ENCODE results near the gene TOR1AIP2.

Gene TOR1AIP2

DNA sequence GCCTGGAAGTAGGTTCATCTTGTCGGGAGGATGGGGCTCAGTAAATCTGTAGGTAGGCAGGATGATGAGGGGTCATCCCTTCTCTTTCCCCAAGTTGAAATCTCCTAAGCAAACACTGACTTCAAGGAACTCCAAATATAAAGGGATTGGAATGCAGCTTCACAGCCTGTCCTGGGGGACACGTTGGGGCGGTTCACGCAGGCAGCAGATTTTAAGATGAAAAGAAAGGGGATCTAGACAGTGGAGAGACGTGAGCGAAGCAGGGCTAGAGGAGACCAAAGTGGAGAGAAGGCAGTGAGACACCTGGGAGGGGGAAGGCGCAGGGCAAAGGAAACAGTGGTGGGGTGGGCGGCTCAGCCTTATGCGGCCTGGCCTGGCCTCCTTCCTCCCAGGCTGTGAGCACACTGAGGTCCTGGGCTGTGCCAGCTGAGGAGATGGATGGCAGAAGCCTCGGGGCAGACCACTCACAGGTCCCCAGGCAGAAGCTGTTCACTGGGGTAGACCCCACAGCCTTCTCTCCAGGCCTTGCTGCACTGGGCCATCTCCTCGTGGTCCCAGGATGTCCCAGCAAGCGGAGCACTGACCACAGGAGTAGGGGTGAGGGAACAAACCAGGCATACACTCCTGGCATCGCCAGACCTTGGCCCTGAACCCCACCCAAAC is 51.7 kb downstream of the TOR1AIP2 start:
- no peak for DNase-seq (ENCODE audit: low read depth in 2 of 2)

DNA sequence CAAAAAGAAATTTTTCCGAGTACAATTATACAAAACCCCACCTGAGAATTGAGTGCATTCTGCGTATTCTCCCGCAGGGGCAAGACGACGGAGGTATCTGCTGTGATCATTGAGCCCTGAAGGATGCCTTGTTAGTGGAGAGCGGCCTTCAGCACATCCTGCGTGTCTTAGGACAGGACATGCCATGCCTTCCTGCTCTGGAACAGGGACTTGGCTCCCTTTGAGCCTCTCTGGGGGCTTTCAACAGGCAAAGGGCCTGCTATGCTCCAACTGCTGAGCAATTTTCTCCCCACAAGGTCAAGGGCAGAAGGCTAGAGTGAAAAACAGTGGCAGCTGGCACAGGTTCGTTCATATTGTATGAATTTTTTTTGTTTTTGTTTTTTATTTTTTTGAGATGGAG is 52.4 kb downstream of the TOR1AIP2 start:
- DNase-seq (ENCODE audit: low read depth in 2 of 2), result no peak

DNA sequence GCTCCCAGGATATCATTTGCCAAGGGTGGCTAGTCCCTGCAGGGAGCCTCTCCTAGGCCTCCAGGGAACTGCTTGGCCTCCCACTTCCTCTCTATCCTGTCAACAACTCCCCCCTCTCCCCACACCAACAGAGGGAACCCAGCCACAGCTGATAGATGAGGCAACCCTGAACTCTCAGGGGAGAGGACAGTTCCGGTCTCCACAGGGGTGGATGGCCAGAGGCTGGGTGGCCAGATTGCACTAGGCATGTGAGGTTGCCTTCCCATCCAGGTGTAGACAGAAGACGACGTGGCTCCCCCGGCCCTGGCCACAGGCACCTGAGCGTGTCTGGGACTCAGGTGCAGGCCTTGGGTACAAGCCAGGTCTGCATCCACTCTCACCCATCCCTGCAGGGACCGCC is 53.3 kb downstream of the TOR1AIP2 start:
- no peak for DNase-seq (ENCODE audit: low read depth in 2 of 2)

DNA sequence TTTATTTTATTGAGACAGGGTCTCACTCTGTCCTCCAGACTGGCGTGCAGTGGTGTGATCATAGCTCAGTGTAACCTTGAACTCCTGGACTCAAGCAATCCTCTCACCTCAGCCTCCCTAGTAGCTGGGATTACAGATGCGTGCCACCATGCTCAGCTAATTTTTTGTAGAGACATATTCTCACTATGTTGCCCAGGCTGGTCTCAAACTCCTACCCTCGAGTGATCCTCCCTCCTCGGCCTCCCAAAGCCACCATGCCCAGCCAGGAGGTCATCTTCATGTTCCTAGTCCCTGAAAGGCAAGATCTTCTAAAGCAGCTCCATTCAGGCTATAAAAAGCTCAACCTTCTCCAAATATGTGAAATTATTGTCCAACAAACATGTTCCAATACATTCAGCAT is 53.9 kb downstream of the TOR1AIP2 start:
- no peak for DNase-seq (ENCODE audit: low read depth in 2 of 2)

DNA sequence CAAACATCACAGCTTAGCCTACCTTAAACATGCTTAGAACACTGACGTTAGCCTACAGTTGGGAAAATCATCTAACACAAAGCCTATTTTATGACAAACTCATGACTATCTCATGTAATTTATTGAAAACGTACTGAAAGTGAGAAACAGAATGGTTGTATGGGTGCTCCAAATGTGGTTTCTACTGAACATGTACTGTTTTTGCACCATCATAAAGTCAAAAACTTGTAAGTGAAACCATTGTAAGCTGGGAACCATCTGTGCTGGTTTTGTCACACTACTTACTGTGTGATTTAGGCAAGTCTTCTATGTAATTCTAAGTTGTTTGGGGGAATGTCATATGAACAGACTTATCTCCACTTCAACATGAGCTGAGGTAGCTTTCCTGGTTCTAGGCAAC is 55.5 kb downstream of the TOR1AIP2 start:
- no peak for DNase-seq (ENCODE audit: low read depth in 2 of 2)

DNA sequence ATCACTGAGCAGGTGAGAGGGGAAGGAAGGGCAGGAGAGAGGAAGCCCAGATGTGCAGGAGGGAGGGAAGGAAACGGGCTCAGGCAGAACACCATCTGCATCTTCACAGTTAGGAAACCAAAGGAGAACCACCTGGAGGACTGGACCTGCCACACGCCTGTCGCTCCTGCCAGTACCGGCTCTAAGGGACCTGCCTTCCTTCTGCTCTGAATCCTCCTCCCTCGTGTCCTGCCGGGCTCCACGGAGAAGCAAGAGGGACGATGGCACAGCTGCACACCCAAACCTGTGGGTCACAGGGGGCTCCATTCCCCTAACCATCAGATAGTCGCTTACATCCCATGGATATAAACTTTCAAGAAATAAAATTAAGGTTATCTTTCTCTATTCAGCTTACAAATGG is 56.1 kb downstream of the TOR1AIP2 start:
- DNase-seq (ENCODE audit: low read depth in 2 of 2), result no peak

DNA sequence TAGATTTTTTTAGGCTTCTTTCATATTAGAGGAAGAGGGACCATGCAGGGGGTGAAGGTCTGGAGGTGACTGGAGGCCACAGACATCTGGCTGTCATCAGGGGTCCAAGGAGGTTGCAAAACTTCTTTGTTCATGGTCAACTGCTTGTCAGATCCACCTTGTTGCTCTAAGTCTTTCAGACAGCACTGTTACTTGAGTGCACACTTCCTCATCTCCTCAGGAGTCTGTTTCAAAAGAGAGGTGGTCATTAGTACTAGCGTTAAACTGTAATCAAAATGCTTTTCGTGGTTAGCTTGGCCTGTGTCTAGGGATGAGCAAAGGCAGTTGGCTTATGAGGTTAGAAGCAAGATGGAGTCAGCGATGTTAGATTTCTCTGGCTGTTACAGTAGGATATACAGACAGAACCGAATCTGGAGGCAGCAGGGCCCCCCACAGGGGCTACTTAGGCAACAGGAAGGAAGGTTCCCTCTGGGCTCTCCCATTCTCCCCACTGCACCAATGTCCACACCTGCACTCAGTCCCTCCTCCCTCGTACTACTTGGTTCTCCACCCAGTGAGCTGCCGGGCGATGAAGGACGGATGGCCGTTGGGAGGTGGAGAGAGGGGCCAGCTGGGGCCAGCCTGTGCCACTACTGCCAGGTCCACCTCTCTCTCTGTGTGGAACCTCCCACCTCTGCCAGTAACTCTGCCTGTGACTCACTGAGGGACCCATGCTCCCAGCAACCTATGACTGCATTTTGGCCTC is 57.2 kb downstream of the TOR1AIP2 start:
- no peak for DNase-seq (ENCODE audit: low read depth in 2 of 2)

DNA sequence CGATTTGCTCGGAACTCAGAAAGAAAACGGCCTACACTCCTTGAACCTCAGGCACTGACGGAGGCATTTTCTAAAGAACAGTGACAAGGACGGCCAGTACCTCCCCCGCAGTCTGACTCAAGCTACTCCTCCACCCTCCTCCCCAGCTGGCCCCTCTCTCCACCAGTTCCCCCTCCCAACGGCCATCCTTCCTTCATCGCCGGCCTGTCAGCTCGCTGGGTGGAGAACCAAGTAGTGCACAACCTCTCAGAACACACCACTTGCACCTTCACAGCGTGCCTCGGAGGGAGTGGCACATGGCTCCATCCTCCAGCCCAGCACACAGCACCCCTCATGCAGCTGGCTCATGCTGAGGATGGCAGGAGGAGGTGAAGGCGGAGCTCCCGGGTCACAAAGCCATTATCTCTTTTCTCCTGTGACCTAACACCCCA is 58.8 kb downstream of the TOR1AIP2 start:
- no peak for DNase-seq (ENCODE audit: low read depth in 2 of 2)

DNA sequence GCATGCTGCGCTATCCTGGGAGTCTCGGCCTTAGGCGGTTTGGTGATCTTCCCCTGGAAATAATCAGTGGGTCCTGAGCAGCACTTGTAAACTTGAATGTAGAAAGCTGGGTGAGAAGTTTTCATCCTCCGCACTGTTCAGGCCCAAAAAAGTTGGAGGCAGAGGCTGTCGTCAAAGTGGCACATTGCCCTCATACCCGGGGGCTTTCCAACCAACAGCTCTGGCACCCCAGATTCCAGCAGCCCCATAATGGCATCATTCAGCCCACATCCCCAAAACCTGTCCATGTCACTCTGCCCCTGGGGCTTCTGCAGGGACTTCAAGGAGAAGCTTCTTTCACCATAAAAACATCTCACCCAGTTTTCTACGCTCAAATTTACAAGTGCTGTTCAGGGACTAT is 59.3 kb downstream of the TOR1AIP2 start:
- no peak for DNase-seq (ENCODE audit: low read depth in 2 of 2)

DNA sequence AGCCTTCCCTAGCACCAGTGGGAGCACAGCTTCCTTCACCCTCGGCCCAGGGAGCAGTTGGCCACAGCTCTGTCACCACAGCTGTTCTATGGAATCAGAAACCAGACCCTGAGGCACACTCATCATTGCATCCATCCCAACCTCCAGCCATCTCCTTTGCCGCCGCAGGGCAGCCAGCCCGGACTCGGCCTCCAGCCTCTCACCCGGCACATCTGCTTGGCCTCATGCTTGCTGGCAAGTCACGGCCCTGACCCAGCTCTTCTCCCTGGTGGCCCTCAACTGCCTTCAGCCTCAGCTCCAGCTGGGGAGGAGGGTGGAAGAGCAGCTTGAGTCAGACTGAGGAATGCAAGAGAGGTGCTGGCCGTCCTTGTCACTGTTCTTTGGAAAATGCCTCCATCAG is 59.8 kb downstream of the TOR1AIP2 start:
- no peak for DNase-seq (ENCODE audit: low read depth in 2 of 2)

DNA sequence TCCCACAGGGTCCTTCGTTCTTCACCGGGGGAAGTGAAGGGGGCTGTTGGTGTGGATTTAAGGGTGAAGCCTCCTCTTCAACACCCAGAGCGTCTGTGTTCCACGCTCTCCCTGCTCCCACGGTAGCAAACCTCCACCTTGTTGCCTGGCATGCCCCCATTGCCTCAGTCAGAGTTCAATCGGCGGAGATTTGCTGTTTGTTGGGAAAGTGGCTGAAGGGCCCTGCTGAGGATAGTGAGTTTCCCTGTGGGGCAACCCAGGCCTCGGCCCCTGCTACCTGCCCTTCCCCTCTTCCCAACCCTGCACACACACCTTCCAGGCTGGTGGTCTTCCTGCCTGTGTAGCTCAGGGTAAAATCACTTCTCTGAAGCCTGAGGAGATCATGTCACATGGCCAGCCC is 60.5 kb downstream of the TOR1AIP2 start:
- DNase-seq (ENCODE audit: low read depth in 2 of 2), result no peak

DNA sequence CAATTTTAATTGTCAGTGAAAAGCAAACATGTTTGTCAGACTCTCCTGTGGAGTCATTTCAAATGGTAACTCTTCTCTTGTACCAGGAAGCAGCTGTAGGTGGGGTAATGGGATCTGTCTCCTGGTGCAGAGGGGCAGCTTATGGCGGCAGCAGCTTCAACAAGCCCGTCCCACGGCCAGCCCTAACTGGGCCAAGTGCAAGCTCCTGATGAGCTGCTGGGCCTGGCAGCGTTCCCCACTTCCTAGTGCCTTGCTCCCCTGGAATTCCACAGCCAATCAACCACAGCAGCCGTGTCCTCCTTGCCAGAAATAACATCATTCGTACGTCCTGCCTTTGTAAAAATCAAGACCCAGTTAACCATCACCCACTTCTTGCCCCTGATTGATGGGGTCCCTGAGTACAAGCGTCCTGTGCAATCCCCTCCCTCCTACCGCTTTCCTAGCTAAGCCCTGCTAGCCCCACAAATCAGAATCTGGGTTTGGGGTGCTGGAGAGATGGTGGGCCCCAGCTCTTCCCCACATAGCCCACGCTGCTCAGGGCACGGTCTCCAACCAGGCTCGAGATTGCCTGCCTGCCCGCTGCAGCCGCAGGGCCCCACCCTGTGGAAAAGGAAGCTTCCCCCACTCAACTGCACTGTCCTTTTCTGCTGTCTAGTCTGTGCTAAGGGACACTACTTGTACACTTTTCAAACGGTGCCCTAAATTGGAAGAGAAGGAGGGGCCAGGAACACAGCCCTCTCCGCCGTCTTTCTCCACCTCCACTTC is 61.2 kb downstream of the TOR1AIP2 start:
- DNase-seq (ENCODE audit: low read depth in 2 of 2), result no peak

DNA sequence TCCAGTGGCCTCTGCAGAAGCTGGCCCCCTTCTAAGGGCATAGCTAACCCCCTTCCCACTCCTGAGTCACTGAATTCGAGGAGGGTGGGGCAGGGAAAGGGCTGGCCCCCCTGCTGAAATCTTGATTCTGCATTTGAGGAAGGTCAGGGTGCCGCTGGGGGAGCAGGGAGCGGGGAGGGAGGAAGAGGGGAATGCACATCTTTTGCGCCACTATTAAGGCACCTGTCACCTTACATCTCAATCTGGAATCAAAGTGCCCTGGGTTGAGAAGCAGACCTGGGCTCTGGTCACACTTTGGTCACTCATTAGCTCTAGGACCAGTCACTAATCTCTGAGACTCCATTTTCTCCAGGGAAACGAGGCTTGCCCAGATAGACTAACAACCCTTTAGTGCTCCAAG is 62.0 kb downstream of the TOR1AIP2 start:
- no peak for DNase-seq (ENCODE audit: low read depth in 2 of 2)

DNA sequence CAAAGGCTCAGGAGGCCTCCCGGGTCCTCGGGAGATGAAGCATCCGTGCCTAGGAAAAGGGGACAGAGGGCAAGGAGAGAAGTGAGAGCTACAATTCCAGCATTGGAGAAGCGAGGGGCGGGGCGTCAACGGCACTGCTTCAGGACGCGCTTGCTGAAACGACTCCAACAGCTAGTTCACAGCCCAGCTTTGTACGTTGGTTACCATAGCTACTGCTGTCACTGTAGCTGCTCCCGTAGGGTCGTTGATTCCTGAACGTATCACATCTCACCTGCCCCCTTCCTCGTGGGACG is 63.1 kb downstream of the TOR1AIP2 start:
- no peak for DNase-seq (ENCODE audit: low read depth in 2 of 2)

DNA sequence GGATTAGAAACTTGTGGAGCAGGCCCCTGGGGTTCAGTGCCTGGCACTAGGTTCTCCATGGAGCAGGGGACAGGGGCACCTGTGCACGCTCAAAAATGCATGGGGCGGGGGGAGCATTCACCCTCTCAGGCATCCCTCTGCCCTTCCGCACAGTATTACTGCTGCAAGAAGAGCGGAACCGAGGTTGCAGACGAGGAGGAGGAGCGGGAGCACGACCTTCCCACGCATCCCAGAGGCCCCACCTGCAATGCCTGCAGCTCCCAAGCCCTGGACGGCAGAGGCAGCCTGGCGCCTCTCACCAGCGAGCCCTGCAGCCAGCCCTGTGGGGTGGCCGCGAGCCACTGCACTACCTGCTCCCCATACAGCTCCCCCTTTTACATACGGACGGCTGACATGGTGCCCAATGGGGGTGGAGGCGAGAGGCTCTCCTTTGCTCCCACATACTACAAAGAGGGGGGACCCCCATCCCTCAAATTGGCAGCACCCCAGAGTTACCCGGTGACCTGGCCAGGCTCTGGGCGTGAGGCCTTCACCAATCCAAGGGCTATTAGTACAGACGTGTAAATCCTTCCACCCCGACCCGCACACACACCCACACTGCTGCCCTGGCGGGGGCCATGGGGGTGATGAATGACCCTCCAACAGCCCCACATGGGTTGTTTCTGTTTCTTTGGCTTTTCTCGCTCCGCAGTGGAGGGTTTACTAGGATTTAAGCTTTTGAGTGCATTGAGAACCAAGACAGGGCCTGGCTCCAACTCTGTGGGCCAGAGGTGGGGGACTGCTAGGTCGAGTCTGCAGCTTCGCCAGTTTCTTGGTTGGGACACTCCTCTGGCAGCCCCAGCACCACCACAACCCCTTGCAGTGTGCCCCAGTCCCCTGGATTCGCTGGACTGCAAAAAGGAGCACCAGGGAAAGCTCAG is 63.7 kb downstream of the TOR1AIP2 start:
- no peak for DNase-seq (ENCODE audit: low read depth in 2 of 2)

DNA sequence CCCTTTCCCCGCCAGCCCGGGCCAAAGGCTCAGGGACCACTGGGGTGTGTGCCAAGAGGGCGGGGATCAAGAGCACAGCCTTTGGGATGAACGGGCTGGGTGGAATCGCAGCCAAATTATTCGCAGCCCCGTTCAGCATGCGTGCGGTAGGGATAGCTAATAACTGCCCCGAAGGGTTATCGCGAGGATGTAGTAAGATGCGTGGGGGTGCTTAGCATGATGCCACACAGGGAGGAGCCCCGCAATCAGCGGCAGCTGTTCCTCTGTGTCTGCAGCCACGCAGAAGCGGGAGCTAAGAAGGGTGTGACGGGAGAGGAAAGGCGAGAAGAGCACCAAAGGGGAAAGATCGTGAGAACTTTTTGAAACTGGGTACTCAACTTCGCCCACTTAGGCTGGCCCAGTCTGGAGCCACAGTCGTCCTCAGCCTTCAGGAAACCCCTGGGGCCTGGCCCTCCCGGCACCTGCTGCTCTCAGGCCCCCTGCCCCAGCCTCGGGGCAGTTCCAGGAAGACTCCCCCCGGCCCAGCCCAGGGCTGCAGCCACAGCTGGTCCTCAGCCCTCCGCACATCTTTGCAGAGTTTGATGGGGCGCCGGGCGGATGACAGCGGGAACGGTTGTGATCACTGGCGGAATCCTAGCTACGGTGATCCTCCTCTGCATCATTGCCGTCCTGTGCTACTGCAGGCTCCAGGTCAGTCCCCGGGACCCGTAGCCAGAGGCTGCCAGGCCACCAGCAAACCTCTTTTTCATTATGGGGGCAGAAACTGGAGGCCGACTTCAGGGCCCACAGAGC is 64.9 kb downstream of the TOR1AIP2 start:
- DNase-seq (ENCODE audit: low read depth in 2 of 2), result no peak

DNA sequence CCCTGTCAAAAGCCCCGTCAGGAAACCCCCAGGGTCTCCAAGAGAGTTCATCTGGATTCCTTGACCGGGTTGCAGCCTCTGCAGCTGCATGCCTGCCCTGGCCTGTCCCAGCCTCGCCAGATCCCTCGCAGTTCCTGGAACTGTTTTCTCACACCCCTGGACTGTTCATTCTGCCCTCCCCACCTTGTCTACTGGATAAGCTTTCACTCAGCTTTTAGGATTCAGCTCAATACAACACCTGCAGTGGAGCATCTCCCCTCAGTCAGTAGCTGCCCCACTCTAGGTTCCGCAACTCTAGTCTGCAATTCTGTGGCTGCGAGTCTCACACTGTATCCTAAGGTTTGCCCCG is 67.3 kb downstream of the TOR1AIP2 start:
- DNase-seq (ENCODE audit: low read depth in 2 of 2), result no peak

DNA sequence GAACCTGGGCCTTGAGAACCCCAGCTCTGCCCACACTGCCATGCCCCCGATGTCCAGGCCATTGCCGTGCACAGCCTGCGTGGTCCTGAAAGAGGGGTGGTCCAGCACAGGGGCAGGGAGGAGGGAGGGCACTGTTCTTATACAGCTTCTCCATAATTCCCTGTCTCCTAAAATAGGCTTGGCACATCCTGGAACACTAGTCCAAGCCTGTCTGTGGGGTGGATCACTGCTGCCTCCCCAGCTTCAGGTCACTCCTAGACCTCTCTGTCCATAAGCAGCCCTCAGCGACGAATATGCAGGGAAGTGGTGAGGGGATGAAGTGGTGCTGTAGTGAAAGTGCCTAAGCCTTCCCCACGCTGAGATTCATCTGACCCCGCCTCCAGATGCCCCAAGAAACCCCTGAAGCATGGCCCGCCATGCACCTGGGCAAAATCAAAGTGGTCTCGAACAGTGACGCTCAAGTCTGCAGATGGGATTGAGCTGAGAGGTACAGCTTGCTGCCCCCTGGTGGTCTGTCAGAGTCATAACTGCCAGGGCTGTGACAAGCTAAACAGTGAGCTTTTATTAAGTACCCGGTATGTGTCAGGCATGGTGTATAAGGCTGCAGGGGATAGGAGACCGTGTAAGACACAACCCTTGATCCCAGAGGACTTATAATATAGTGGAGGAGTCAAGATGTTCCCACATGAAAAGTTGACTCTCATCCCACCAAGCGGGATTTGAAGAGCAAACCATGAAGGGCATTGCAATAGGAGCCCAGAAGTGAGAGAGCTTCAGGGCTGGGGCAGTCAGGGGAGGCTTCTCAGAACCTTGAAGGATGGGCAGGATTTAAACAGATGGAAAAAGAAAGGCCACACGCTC is 67.9 kb downstream of the TOR1AIP2 start:
- peak; percentile 26 to 36 for DNase-seq (ENCODE audit: low read depth in 2 of 2)

DNA sequence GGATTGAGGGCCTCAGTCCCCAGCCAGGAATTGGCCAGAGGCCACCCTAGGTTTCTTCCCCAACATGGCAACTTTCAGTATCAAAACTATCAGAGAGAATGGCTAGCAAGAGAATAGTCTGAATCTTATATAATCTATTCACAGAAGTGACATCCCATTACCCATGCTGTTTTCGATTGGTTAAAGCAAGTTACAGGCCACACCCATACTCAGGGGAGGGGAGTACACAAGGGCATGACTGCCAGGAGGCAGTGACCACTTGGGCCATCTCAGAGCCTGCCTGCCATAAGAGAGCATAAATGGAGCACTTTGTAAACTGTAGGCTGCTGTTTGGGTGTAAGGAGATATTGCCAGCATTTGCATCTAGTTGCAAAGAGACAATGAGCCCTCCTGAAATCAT is 69.1 kb downstream of the TOR1AIP2 start:
- DNase-seq (ENCODE audit: low read depth in 2 of 2), result no peak

All from activated CD8-positive, alpha-beta memory T cell treated with anti-CD3 and anti-CD28 coated beads for 4 hours (primary cell).